HG02840 (cell line): ENCODE results near the gene BSDC1.
A peak's percentile ranks its signal among the peaks of the same experiment; 100 is the strongest.
"Not testable (repeated sequence)": the region's sequence is repeated elsewhere in the genome, so short reads cannot be mapped to it uniquely, and the experiment has no call there.

Experiments
- ATAC-seq: cut with Tn5 transposase; IDR thresholded peaks from one replicate; pipeline ENCODE4 v1.9.1; 2021; ENCODE audit warnings: mild to moderate bottlenecking, moderate library complexity, moderate number of reproducible peaks; ENCODE audit not compliant: unreplicated experiment, low FRiP score

Gene BSDC1

DNA sequence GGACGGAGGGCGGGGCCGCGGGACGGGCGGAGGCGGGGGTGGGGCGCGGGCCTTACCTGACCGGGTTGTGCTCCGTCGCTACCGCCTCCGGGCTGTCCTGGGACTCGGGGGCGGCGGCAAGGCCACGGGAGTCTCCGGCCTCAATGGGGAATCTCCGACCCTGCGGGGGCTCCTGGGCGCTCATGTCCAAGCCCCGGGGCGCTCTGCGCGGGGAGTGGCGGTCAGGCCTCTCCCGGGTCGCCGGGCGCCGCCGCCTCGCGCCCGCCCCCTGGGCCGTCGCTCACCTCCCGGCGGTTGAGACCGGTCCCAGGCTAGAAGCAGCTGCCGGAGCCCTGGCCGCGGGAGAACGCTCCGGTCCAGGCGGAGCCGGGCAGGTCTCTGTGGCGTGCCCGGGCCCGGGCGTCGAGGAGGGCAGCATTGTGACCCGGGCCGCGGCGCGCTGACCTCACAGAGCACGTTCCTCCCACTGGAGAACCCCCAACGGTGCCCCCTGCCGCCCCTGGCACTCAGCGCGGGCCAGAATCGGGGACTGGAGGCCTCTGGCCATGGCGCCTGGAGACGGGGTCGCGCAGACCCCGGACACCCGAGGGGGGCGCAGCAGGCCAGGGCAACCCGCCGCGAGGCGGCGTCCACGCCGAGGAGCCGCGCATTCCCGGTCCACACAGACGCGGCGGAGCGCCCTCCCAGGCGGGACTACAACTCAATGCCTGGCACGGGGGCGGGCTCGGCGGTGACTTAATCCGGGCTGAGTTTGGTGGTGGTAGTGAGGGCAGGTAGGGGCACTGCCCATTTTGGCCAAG lies 32.4 kb downstream of the BSDC1 start:
- ATAC-seq = no peak

DNA sequence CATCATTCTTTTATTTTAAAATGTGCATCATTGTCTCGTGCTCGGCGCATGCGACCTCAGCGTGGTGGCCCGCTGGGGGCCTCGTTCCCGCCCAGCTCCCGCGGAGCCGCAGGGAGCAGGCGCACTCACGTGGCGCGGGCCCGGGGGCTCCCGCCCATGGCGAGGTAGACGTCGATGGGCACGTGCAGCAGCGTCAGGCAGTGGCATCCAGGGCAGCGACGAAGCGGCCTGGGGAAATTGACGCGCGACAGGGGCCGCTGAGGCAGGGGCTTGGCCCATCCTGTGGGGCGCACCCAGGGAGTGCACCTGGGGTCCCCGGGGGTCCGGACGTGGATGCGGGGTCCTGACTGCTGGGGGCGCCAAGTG lies 33.0 kb downstream of the BSDC1 start:
- ATAC-seq = no peak

DNA sequence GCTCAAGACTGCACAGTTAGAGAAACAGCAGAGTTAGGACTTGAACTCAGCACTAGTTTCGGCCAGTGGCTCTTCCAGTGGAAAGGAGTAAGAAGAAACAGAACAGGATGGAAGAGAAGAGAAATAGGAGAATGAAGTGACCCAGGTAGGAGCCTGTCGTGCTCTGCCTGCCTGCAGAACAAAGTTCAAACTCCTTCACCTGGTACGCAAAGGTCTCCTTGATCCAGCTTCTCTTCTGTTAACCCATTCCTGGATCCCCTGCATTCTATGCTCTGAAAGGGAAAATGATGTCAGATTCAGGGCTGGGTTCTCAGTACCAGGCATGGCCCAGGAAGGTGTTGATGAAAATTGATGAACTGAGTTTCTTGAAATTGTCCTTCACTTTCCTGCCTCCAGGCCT lies 35.8 kb downstream of the BSDC1 start:
- no peak for ATAC-seq

DNA sequence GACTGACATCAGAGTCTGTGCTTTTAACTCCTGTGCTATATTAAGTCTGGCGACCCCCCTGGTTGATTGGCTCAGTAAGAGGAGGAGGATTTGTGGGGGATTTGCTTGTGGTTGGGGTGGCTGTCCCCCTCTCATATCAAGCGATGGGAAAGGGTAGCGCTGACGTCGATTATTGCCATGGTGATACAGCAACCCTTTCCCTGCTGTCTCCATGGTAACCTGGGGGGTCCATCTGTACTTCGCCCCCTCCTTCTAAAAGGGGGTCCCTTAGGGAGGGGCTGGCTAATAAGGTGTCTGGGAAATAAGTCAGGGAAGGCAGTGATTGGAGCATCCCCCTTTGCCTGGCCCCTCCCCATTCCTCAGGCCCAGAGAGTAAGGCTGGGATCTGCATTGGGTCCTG lies 36.6 kb downstream of the BSDC1 start:
- ATAC-seq = no peak

DNA sequence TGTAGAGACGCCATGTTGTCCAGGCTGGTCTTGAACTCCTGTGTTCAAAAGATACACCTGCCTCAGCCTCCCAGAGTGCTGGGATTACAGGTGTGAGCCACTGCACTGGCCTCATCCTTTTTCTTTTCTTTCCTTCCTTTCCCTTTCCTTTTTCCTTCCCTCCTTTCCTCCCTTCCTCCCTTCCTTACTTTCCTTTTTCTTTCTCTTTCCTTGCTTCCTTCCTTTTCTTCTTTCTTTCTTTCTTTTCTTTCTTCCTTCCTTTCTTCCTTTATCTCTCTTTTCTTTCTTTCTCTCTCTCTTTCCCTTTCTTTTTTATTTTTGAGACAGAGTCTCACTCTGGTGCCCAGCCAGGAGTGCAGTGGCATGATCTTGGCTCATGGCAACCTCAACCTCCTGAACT lies 37.8 kb downstream of the BSDC1 start:
- no peak for ATAC-seq

DNA sequence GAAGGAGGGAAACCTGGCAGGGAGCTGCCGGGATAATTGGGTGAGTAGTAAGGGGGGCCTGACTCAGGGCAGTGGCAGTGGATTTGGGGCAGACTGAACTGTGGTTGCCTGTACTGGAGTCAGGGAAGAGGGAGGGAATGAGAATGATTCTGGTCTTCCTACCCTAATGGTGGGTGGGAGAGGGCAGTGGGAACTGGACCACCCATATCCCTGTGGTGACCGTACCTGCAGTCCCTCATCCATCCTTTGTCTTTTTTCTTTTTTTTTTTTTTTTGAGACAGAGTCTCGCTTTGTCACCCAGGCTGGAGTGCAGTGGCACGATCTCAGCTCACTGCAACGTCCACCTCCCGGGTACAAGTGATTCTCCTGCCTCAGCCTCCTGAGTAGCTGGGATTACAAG lies 38.5 kb downstream of the BSDC1 start:
- ATAC-seq = not testable (repeated sequence)

DNA sequence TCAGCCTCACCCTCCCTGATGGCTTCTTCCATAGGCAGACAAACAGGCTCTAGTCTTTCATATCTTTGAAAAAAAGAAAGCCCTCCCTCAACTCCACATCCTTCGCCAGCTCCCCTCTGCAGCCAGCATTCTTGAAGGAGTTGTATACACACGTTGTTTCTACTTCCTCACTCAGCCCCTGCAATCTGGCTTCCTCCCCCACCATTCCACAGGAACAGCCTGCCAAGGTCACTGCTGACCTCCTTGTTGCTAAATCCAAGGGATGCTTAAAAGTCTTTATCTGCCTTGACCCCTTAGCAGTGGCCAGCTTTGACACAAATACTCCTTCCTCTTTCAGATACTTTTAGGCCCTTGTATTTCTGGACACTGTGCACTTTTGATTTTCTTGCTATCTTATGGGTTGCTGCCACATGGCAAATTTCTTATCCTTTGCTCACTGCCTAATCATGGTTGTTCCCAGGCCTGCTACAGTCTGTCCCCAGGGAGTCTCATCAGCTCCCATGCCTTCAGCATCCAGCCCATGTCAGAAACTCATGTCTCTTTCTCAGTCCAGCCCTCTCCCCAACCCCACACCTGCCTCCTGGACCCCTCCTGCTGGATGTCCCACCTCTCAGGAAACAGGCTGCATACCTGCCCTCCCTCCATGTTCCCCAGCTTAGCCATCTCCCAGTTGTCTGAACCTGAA lies 40.2 kb downstream of the BSDC1 start:
- ATAC-seq = no peak

DNA sequence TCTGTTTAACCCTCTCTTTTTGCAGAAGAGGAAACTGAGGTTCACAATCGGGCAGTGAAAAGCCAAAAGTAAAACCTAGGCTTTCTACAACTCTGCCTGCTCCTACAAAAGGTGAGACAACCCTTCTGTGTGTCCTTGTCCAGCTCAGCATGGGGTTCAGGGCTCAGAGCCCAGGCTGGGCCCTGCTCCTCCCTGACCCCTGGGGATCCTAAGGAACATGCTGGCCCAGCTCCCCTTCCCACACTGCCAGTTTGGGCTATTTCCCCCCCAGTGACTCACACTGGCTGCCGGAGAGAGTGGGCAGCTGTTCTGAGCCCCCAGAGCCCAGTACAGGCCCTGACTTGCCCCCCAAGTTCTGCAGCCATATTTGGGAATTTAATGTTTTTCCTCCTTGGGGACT lies 40.8 kb downstream of the BSDC1 start:
- no peak for ATAC-seq

DNA sequence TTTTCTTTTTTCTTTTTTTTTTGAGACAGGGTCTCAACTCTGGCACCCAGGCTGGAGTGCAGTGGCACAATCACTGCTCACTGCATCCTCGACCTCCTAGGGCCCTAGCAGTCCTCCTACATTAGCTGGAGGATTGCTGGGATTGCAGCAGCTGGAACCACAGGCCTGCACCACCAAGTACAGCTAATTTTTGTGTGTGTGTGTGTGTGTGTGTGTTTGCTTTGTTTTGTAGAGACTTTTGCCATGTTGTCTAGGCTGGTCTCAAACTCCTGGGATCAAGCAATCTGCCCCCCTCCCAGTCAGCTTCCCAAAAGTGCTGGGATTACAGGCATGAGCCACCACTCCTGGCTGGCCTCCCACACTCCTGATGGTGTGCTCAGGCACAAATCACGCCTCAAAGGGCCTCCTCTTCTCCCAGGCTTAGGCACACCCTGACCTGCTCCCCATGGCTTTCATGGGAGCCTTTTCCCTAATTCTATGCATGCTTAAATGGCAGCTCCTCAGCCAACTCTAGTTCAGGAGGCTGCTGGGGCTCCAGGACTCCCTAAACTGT lies 41.3 kb downstream of the BSDC1 start:
- no peak for ATAC-seq

DNA sequence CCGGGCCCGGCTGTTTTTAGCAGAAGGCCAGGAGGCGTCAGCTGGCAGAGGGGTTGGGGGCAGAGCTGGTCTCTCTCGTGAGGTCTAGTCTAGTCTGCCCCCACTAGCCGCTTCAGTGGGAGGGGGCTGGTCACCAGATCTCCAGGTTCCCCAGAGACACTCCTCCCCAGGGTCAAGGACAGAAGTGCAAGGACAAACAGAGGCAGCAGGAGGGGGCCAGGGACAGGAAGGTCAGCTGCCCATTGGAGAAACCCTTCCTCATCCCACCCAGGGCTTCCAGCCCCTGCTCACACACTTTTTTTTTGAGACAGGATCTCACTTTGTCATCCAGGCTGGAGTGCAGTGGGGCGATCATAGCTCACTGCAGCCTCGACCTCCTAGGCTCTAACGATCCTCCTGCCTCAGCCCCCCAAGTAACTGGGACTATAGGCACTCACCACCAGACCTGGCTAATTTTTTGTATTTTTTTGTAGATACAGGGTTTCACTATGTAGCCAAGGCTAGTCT lies 41.9 kb downstream of the BSDC1 start:
- ATAC-seq = no peak

DNA sequence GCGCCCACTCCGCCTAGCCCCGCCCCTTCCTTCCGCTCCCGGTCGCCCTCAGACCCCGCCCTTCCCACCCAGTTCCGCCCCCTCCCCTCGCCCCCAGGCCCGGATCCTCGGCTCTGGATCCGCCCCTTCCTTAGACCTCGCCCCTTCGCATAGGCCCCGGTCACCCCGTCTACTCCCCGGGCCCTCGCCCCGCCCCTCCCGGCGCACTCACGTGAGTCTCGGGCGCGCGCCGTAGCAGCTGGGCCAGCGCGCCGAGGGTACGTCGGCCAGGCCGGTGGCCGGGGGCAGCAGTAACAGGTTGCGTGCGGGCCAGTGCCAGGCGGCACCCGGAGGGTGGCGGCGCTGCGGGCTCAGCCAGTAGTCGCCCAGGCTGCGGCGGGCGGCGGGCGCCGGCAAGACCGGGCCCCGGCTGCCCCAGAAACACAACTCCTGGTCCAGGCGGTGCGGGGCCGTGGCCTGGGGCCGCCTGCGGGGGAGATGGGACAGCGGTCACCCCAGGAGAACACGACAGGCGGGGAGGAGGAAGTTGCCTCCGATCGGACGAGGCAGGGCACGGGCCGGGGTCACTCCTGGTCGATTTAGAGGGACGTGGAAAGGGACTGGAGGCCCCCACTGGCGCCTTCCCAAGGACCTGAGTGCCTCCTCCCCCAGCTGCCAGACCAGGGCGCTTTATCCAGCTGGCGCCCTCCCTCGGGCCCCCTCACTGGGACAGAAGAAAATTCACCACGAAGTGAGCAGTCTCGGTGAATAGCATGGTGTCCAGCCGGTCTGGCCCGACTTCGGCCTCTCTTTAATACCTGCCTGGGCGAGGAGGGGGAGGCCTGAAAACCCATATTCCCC lies 42.6 kb downstream of the BSDC1 start:
- peak; percentile 82 for ATAC-seq

DNA sequence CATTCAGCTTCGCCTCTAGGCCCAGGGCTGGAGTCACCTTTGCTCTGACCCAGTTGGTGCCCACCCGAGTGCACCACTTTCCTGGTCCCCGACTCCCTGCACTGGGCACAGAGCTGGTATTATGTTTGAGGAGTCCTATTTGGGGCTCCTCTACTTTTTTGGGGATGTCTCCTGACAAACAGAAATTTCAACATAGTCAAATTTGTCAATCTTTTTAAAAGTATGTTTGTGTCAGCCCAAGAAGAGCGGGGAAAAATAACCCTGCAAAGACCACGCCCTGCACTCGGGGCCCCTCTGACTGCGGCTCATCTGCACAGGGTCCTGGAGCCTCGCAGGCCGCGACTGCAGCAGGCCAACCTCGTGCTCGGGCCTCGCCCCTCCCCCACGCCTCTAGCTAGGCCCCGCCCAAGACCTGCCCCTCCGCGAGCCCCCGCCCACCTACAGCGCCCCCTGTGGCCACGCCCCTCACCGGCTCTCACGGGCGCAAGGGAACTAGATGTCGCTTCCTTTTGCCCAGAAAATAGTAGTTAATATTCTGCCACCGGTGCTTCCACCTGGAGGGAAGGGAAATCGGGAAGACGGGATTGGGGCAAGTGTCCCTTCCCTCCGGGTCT lies 43.3 kb downstream of the BSDC1 start:
- ATAC-seq = peak; percentile 33

DNA sequence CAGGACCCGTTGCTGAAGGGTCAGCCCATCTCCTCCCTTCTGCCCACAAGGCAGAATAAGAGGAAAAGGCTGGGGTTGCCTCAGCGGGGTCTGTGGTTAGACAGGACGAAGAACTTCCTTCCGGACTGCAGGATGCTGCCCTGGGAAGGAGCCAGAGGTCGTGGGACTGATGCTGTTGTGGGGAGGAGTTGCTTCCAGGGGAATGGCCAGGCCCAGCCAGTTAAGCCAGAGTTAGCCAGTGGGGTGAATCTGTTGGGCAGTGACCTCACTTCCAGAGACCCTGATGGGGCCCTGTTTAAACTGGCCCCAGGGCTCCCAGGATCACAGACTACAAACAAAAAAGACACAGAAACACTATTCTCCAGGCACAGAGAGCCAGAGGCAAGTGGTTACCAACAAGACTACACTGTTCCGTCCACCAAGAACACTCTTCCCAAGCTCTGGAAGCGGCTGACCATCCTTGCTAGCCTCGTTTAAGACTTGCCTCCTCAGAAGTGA lies 45.0 kb downstream of the BSDC1 start:
- no peak for ATAC-seq

DNA sequence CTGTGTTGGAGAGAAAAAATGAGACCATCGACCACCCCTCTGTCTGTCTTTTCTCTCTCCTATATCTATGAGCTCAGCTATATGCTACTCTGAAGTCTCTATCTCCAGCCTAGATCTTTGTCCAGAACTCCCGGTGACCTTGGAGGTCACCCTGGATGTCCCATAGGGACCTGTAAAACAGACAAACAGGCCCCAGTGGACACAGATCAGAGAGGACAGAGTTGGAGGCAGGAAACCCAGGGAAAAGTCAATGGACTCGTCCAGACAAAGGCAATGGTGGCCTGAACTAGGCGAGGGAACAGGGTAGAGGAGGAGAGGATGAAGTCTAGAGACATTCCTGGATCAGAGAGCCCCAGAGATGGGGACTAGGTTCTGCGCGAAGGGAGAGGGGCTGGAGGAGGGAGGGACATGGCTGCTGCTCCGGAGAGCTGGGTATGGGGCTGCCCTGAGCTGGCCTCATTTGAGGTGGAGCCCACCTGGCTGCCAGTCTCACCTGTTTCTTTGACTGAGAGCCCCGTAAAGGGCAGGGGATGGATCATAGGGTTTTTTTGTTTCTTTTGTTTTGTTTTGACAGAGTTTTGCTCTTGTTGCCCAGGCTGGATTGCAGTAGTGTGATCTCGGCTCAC lies 47.6 kb downstream of the BSDC1 start:
- no peak for ATAC-seq

DNA sequence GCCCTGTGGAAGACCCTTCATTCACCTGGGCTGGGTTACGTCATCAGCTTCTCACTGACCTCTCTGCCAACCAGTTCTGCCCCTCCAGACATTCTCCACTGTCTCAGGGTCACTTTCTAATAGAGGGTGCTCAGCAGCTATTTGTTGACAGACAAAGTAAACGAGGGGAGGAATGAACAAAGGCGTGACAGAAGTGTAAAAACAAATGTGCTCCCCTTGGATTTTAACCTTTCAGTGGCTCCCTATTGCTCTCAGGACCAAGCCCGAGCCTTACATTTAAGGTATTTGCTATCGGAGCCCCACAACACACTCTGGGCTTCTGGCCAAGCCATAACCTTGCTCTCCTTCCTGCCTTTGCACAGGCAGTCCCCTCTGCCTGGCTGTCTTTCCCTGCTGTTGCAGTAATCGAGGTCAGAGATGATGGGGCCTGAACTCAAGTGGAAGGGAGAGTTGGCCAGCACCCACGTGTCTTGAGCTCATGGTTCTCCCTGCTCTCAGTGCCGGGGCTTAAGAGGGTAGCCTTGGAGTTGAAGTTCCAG lies 48.9 kb downstream of the BSDC1 start:
- no peak for ATAC-seq

DNA sequence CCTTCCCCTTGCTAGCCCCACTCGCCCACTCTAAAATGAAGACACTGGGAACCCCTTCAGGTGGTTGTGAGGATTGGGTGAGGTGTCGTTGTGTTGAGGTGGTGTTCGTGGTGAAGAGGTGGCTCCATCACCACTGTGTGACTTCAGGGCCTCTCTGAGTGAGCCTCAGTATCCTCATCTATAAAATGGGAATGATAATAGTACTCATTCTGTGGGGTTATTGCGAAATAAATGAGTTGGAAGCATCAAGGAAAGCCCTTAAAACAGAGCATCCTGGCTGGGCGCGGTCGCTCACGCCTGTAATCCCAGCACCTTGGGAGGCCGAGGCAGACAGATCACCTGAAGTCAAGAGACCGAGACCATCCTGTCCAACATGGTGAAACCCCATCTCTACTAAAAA lies 51.5 kb downstream of the BSDC1 start:
- no peak for ATAC-seq

DNA sequence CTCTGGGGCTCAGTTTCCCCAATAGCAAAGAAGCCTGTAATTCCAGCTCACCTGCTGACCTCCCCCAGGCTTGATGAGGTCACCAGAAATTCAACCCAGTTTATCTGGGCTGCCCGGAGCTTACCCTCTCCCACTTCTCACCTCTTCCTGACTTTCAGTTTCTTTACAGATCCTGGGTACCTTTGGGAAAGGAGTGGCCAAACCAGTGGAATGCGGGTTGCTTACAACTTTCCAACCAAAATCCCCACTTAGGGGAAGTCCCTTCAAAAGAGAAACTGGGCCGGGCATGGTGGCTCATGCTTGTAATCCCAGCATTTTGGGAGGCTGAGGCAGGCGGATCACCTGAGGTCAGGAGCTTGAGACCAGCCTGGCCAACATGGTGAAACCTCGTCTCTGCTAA lies 52.3 kb downstream of the BSDC1 start:
- no peak for ATAC-seq

DNA sequence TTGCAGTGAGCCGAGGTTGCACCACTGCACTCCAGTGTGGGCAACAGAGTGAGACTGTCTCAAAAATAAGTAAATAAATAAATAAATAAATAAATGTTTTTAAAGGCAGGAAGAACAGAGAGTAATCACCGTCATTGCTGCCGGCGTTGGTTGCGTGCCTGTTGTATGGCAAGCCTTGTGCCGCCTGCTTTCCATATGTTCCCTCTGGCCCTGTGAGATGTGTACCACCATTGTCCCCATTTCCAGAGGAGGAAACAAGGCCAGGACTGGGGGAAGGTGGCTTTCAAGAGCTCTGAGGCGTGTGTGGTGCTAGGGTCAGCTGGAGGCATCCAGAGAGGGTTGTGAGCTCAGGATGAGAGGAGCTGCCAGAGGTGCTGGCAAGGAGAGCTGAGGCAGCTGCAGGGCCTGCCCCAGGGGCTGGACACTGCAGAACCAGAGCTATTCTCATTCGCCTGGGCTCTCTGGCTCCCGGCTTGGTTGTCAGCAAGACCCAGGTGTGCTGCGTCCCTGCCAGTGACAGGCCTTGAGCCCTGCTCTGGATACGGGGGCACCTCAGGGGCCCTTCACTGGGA lies 53.0 kb downstream of the BSDC1 start:
- no peak for ATAC-seq

DNA sequence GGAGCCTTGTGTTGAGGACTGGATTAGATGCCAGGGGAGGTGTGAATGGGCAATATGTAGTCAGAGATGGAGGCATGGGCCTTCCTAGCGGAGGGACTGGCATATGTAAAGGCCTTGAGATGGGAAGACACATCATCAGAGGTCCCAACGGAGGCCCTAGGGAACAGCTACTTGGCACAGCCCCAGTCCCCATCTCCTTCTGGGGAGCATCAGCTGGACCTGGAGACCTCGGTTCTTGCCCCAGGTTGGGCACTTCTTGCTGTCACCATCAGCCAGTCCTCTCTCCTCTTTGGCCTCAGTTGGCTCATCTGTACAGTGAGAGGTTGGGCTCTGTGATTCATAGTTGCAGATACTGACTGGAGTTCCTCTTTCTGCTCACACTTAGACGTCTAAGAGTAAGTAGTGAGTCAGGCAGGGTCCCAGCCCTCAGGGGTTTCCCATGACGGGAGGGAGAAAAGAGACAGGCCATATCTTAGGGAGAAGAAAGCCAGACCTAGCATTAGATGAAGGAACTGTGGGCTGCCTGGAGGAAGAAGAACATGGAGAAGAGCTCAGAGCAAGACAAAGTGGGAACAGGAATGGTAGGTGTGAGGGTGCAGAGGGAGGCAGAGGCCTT lies 54.8 kb downstream of the BSDC1 start:
- no peak for ATAC-seq
